HG03095 (cell line): ENCODE measurements around the gene RBFOX2.

Source experiments
- ATAC-seq: cut with Tn5 transposase; IDR thresholded peaks from one replicate; pipeline ENCODE4 v1.9.1; 2021; ENCODE audit warnings: moderate library complexity; ENCODE audit not compliant: unreplicated experiment

The RBFOX2 gene

GRCh38 chr22:35978201-35978600 is 50.4 kb downstream of the RBFOX2 start:
- ATAC-seq, result no peak

- no peak for ATAC-seq
These were observed 51.5 kb downstream of the RBFOX2 start for GRCh38 chr22:35977136-35977535.

DNA sequence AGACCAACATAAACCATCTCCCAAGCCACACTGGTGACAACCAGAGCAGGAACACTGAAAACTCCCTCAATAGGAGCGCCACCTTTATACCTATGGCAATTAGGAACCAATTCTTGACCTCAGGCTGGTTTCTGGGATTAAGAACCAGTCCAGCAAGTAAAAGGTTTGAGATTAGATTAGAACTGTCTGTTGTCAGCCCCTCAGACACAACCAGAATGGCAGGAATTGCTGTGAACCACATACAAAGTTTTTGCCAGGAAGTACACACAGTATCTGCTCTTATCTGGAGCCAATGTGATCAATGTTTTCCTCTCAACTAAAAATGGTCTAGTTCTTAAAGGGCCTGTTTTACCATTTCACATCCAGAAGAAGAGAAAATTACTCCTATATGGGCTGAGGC is 55.2 kb downstream of the RBFOX2 start:
- ATAC-seq, result no peak

DNA sequence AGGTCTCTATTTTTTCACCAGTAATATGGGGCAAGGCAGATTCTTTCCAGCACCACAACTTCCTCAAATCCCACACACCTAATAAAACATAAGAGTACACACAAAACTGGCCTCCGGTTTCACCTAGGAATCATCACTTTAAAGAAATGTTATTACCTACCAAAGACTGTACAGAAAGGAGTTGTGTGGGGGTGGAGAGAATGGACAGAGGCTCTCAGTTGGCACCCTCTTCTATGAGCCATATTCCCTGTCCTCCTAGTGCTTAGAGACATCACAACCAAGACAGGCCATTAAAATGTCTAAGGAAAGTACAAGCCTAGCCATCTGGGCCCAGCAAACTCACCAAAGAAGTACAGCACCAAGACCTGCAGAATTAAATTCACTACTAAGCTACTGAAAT is 56.1 kb downstream of the RBFOX2 start:
- no peak for ATAC-seq

DNA sequence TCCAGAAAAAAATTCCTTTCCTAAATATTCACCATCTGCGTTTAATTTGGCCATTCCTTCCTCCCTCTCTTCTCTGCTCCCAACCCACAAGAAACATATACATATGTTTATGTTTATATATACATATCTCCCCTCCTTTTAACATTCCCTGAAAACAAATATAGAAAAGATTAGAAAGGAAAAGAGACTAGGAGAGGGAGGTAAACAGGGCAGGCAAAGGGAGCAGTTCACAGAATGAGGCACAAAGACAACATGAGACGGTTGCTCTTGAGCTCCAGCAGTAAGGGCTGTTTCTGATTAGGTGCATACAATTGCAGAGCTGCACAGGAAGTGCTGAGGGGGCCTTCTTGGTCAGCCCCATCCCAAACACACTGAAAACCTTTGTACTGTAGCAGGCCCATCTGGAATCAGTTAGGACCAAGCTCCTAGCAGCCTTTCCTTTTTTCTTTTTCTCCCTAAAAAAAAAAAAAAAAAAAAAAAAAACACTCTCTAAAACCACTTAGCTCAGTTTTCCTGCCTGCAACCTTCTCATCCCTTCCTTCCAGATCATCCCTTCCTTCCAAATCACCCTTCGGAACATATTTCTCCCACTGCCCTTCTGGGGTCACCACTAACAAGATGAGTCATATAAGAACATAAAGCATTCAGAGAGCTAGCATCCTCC is 57.0 kb downstream of the RBFOX2 start:
- ATAC-seq, result no peak

- ATAC-seq, result no peak
These were observed 57.8 kb downstream of the RBFOX2 start for GRCh38 chr22:35970616-35971455.

GRCh38 chr22:35967046-35967397 is 61.6 kb downstream of the RBFOX2 start:
- ATAC-seq, result no peak

GRCh38 chr22:35966314-35967045 is 62.1 kb downstream of the RBFOX2 start:
- no peak for ATAC-seq

DNA sequence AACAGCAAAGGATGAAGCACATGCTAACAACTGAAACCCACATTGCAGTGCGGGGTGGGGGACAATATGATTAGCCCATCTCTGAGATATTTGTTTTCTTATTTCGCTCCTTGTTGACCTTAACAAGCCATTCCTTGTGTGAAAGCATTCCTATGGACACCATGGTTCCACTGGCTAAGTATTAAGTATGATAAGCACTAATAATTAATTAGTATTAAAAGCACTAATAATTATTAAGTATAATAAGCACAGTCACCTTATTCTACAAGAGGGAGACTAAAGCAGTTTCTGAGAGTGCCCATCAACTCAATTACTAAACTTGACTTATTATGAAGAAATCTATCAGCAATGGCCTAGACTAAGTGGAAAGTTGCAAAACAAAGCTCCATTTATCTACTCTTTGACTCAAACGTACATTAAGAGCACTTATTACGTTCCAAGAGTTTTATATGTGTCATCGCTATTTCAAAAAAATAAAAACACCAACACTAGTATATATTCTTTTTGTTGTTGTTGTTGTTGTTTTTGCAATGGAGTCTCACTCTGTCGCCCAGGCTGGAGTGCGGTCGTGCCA is 65.3 kb downstream of the RBFOX2 start:
- no peak for ATAC-seq

GRCh38 chr22:35961480-35962295 is 66.9 kb downstream of the RBFOX2 start:
- ATAC-seq, result no peak

DNA sequence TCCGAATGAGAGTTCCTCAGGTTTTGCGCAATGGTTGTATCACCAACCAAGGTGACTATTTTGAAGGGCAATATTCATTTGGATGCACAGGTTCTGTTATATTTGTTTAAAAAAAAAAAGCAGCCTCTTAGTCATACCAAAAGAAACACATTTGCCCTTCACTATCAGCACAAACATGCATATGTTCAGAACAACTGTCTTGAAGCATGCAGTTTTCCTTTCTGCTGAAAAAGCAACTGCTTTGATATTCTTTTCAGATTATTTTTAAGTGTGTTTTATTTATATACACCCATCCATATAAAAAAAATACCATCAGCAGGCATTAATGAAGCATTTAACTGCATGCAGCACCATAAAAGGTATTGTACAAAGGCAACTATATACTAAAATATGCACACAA is 67.8 kb downstream of the RBFOX2 start:
- ATAC-seq, result no peak

GRCh38 chr22:35959121-35959800 is 69.4 kb downstream of the RBFOX2 start:
- no peak for ATAC-seq

- no peak for ATAC-seq
These were observed 70.3 kb downstream of the RBFOX2 start for GRCh38 chr22:35958334-35958733.

GRCh38 chr22:35957589-35957988 is 71.0 kb downstream of the RBFOX2 start:
- ATAC-seq, result no peak

DNA sequence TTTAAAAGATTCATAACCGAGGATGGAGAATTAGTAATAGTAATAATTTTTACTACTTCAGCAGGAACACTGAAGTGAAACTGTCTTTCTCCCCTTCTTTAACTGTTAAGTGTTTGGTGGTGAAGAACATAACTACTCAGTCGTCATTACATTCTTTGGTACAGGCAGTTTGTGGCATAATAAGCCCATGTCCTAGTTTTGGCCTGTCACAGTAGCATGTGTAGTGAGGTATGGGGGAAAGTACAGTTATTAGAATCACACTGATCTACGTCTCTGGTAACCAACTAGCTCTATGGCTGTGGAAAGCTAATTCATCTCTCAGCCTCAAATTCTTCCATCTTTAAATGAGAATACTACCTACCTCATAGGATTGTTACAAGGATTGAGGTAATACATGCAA is 71.8 kb downstream of the RBFOX2 start:
- no peak for ATAC-seq

GRCh38 chr22:35955546-35955945 is 73.1 kb downstream of the RBFOX2 start:
- ATAC-seq, result no peak

DNA sequence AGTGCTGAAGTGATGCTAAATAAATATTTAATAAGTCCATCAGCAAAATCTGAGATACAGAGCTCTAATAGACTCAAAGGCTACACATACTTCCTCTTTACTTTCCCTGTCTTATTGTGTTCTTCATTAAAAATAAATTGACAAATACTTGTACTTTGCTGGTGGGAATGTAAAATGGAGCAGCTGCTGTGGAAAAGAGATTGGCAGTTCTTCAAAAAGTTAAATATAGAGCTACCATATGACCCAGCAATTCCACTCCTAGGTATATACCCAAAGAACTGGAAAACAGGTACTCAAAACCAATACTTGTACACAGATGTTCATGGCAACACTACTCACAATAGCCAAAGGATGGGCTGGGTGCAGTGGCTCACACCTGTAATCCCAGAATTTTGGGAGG is 76.0 kb downstream of the RBFOX2 start:
- ATAC-seq, result no peak

DNA sequence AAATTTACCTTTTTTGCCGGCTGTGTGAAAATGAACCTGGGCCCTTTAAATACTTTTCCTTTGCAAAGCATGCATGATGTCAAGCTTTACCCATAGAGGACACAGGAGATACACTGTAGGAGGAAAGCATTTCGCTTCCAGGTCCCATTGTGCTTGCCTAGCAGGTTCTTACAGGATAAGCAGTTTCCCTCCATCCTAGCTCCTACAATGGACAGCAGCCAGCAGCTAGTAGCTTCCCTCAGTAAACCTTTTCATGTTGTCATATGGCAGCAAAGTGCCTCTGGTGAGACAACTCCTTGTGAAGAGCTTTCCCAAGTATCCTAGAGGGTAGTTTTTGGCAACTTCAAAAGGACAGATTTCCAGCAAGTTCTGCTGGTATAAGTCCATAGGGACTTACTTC is 78.4 kb downstream of the RBFOX2 start:
- ATAC-seq, result no peak

- ATAC-seq, result no peak
These were observed 79.4 kb downstream of the RBFOX2 start for GRCh38 chr22:35949243-35949642.

DNA sequence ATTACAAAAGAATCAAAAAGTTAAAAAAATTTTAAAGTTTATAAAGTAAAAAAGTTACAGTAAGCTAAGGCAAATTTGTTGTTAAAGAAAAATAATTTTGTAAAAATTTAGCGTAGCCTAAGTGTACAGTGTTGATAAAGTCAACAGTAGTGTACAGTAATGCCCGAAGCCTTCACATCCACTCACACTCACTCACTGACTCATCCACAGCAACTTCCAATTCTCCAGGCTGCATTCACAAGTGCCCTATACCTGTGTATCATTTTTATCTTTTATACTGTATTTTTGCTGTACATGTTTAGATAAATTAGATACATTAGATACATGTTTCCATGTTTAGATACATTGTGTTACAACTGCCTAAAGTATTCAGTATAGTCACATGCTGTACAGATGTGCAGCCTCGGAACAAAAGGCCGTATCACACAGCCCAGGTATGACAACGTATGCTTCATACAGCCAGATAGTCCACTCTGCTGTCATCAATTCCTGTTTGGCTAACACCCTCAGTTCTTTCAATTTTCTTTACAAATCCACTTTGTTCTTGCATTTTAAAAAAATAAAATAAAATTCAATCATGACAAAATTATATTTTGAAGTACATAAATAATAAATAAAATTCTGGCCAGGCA is 80.7 kb downstream of the RBFOX2 start:
- ATAC-seq, result no peak
